ENCODE results near the gene FAM13A. TPM values are rescaled to one million over a fixed set of nuclear protein-coding genes. Genes with fewer than 3 reads are reported as not detected.
"Not testable (repeated sequence)": the region's sequence is repeated elsewhere in the genome, so short reads cannot be mapped to it uniquely, and the experiment has no call there.

FAM13A gene
- total RNA-seq, 4 donors from 2014 or later, result 5.2 to 19.1 (median 8.2) TPM

- no peak for TF ChIP-seq POLR2A (IDR thresholded peaks at IDR 0.05)
- no peak for TF ChIP-seq CTCF (IDR thresholded peaks at IDR 0.05)
Measured at GRCh38 chr4:88927420-88927819, 129.6 kb downstream of the FAM13A start.

GRCh38 chr4:88919056-88919455 is 137.9 kb downstream of the FAM13A start:
- Histone ChIP-seq H3K27me3 (no peaks in the 10 kb centered on the region), H3K4me1 (no peaks in the 10 kb centered on the region), H3K27ac (no peak overlapping the region), H3K36me3 (no peaks in the 10 kb centered on the region), H3K4me3 (no peak overlapping the region), H3K9me3 (no peaks in the 10 kb centered on the region)
- intact Hi-C loops (cut with DNase I), result no loop called here
- TF ChIP-seq POLR2A (IDR thresholded peaks at IDR 0.05), result no peak
- TF ChIP-seq CTCF (IDR thresholded peaks at IDR 0.05), result no peak
- no peak for DNase-seq

More at GRCh38 chr4:88927420-88927819, 129.6 kb downstream of the FAM13A start:
- DNase-seq, result no peak
- no peaks in the 10 kb centered on the region for H3K27me3 ChIP-seq
- no peaks in the 10 kb centered on the region for H3K9me3 ChIP-seq
- no peak overlapping the region for H3K27ac ChIP-seq
- no peaks in the 10 kb centered on the region for H3K4me1 ChIP-seq
- intact Hi-C loops (cut with DNase I), result no loop called here
- H3K4me3 ChIP-seq, result no peak overlapping the region
- H3K36me3 ChIP-seq, result no peaks in the 10 kb centered on the region

GRCh38 chr4:88913181-88913580 is 143.8 kb downstream of the FAM13A start:
- H3K27ac ChIP-seq; H3K9me3 ChIP-seq; intact Hi-C loops (cut with DNase I); DNase-seq; H3K4me3 ChIP-seq; H3K36me3 ChIP-seq; H3K27me3 ChIP-seq; H3K4me1 ChIP-seq: not testable (repeated sequence)

- 77% methylated on average over 5 of the region's 5 CpGs for WGBS, 2 donors
- no peak for DNase-seq
Measured at GRCh38 chr4:88911246-88912212, 145.5 kb downstream of the FAM13A start.

GRCh38 chr4:88910101-88910500 is 146.9 kb downstream of the FAM13A start:
- no peak for TF ChIP-seq CTCF (IDR thresholded peaks at IDR 0.05)
- no peak for TF ChIP-seq POLR2A (IDR thresholded peaks at IDR 0.05)
- H3K9me3 ChIP-seq, result no peaks in the 10 kb centered on the region
- DNase-seq, result no peak
- intact Hi-C loops (cut with DNase I), result no loop called here
- no peaks in the 10 kb centered on the region for H3K27me3 ChIP-seq
- 63 to 88% methylated on average over 2 of the region's 2 CpGs for WGBS, 2 donors
- no peak overlapping the region for H3K4me3 ChIP-seq
- no peak overlapping the region for H3K27ac ChIP-seq
- no peaks in the 10 kb centered on the region for H3K4me1 ChIP-seq
- H3K36me3 ChIP-seq, result peaks cover 0 to 12% (median 0%) of the 10 kb centered on the region in 3 donors

More at GRCh38 chr4:88911246-88912212, 145.5 kb downstream of the FAM13A start:
- H3K27me3 ChIP-seq, result no peaks in the 10 kb centered on the region
- H3K4me3 ChIP-seq, result no peak overlapping the region
- H3K9me3 ChIP-seq, result no peaks in the 10 kb centered on the region
- H3K36me3 ChIP-seq, result no peaks in the 10 kb centered on the region
- TF ChIP-seq POLR2A (IDR thresholded peaks at IDR 0.05), result no peak
- TF ChIP-seq CTCF (IDR thresholded peaks at IDR 0.05), result no peak
- intact Hi-C loops (cut with DNase I), result no loop called here
- H3K4me1 ChIP-seq, result no peaks in the 10 kb centered on the region
- H3K27ac ChIP-seq, result no peak overlapping the region

Measured in esophagus squamous epithelium (tissue), 5 donors.